GM23248 (cell line): ENCODE measurements around the gene ZNF197.

Experiments
- EZH2 ChIP-seq: fragments of 200-600 bp; sonication (generic); IDR thresholded peaks from 2 replicates; pipeline ENCODE4 v1.6.1; 2018; ENCODE audit warnings: antibody characterized with exemption, mild to moderate bottlenecking; ENCODE audit not compliant: insufficient read depth, poor library complexity, severe bottlenecking
- EZH2phosphoT487 ChIP-seq: fragments of 200-600 bp; sonication (generic); IDR thresholded peaks from 2 replicates; pipeline ENCODE4 v1.6.1; 2018; ENCODE audit warnings: antibody characterized with exemption, moderate library complexity, mild to moderate bottlenecking, low read depth; ENCODE audit not compliant: insufficient read depth

GRCh38 chr3:44680921-44681455 lies 56.2 kb downstream of the ZNF197 start:
- no peak for TF ChIP-seq EZH2
- no peak for TF ChIP-seq EZH2phosphoT487
